Breast epithelium (tissue), 4 donors: Measurements from ENCODE around the gene SS18L1. TPM values are rescaled to one million over a fixed set of nuclear protein-coding genes. Genes with fewer than 3 reads are reported as not detected.

Source experiments
- DNase-seq, 2 donors: peaks; one replicate each; pipeline ENCODE4 v3.0.0-alpha.2; 2019; ENCODE audit warnings: low spot score in 2 of 2
- H3K27ac ChIP-seq, 2 donors: fragments of 200-600 bp; sonication (generic) in 1 of 2; one replicate each; pipeline ENCODE4 v1.5.1; 2016 to 2019; ENCODE audit warnings: mild to moderate bottlenecking in 1 of 2
- H3K27me3 ChIP-seq, 2 donors: fragments of 200-600 bp; sonication (generic) in 1 of 2; one replicate each; pipeline versions ENCODE4 v1.5.1 to v1.6.0; 2017 to 2019; ENCODE audit warnings: control low read depth in 1 of 2, mild to moderate bottlenecking in 1 of 2
- H3K36me3 ChIP-seq: fragments of 200-600 bp; one replicate; pipeline ENCODE4 v1.5.1; 2019
- H3K4me1 ChIP-seq, 2 donors: fragments of 200-600 bp; sonication (generic); one replicate each; pipeline ENCODE4 v1.5.1; 2016 to 2019; ENCODE audit warnings: control low read depth in 1 of 2
- H3K4me3 ChIP-seq, 3 donors: fragments of 200-600 bp; sonication (generic); 1 replicate in 2 of 3; 2 replicates in 1 of 3; pipeline ENCODE4 v1.5.1; 2016 to 2019; ENCODE audit warnings: mild to moderate bottlenecking in 3 of 3, moderate library complexity in 2 of 3
- H3K9me3 ChIP-seq, 2 donors: fragments of 200-600 bp; sonication (generic) in 1 of 2; one replicate each; pipeline ENCODE4 v1.5.1; 2016 to 2019; ENCODE audit warnings: control low read depth in 1 of 2
- POLR2A ChIP-seq: fragments of 450-650 bp; IDR thresholded peaks from one replicate; pipeline ENCODE4 v1.6.1; 2016; ENCODE audit warnings: antibody characterized with exemption, mild to moderate bottlenecking, moderate library complexity
- POLR2AphosphoS5 ChIP-seq, 3 donors: sonication (generic); formaldehyde crosslinking; IDR thresholded peaks; one replicate each; pipeline ENCODE4 v1.6.1; 2017; ENCODE audit warnings: antibody characterized with exemption in 3 of 3
- intact Hi-C: fragments of 100-400 bp; cut with DNase I; formaldehyde crosslinking; loops from one replicate; pipeline ENCODE4 v1.15.1; 2023; ENCODE audit warnings: low total_unique reads
- total RNA-seq, 3 donors: library from RNA; depleted of rRNA; stranded (reverse); fragments of >200 nt; gene quantifications; one replicate each; pipeline ENCODE4 v1.1.0, GENCODE V29; 2016
- TF ChIP-seq, protein P1 (sequence below), 3 donors: fragments of 450-650 bp; IDR thresholded peaks; one replicate each; pipeline ENCODE4 v1.5.1; 2016 to 2017; ENCODE audit warnings: antibody characterized with exemption in 3 of 3, mild to moderate bottlenecking in 3 of 3, moderate library complexity in 3 of 3

Gene SS18L1
- total RNA-seq, 3 donors from 2014 or later: 12.5 to 18.4 (median 14.4) TPM

- H3K9me3 ChIP-seq: no peaks in the 10 kb centered on the region
- H3K4me1 ChIP-seq: no peaks in the 10 kb centered on the region
- intact Hi-C loops: no loop called here
- H3K27me3 ChIP-seq: no peaks in the 10 kb centered on the region
- DNase-seq: no peak
- no peak overlapping the region for H3K27ac ChIP-seq
- TF ChIP-seq, protein P1, sequence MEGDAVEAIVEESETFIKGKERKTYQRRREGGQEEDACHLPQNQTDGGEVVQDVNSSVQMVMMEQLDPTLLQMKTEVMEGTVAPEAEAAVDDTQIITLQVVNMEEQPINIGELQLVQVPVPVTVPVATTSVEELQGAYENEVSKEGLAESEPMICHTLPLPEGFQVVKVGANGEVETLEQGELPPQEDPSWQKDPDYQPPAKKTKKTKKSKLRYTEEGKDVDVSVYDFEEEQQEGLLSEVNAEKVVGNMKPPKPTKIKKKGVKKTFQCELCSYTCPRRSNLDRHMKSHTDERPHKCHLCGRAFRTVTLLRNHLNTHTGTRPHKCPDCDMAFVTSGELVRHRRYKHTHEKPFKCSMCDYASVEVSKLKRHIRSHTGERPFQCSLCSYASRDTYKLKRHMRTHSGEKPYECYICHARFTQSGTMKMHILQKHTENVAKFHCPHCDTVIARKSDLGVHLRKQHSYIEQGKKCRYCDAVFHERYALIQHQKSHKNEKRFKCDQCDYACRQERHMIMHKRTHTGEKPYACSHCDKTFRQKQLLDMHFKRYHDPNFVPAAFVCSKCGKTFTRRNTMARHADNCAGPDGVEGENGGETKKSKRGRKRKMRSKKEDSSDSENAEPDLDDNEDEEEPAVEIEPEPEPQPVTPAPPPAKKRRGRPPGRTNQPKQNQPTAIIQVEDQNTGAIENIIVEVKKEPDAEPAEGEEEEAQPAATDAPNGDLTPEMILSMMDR (IDR thresholded peaks at IDR 0.05): no peak
- TF ChIP-seq POLR2A (no peak), POLR2AphosphoS5 (IDR thresholded peaks at IDR 0.05) (no peak)
- H3K36me3 ChIP-seq: no peaks in the 10 kb centered on the region
- no peak overlapping the region for H3K4me3 ChIP-seq
These were observed 32.1 kb downstream of the SS18L1 start for GRCh38 chr20:62175711-62176110.

DNA sequence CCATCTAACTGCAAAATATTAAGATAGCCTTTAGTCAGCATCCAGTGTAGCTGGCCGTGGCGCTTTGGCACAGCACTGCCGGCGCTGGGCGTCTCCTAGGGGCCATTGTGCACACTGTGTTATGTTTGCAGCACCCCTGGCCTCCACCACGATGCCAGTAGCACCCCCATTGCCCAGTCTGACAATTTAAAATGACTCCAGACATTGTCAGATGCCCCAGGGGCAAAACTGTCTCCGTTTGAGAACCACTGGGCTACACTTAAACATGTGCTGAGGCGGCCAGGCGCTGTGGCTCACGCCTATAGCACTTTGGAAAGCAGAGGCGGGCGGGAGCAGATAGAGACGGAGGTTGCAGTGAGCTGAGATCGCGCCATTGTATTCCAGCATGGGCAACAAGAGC lies 33.3 kb downstream of the SS18L1 start:
- Histone ChIP-seq H3K4me1 (no peaks in the 10 kb centered on the region), H3K36me3 (no peaks in the 10 kb centered on the region), H3K27ac (no peak overlapping the region), H3K9me3 (no peaks in the 10 kb centered on the region), H3K27me3 (no peaks in the 10 kb centered on the region), H3K4me3 (no peak overlapping the region)
- TF ChIP-seq, protein P1 (IDR thresholded peaks at IDR 0.05): no peak
- TF ChIP-seq POLR2AphosphoS5 (IDR thresholded peaks at IDR 0.05): no peak
- TF ChIP-seq POLR2A: no peak
- DNase-seq: no peak
- intact Hi-C loops: no loop called here

- H3K27ac ChIP-seq: no peak overlapping the region
- TF ChIP-seq POLR2AphosphoS5 (IDR thresholded peaks at IDR 0.05): no peak
- TF ChIP-seq POLR2A: no peak
- no peak for DNase-seq
- H3K4me1 ChIP-seq: no peaks in the 10 kb centered on the region
- H3K4me3 ChIP-seq: no peak overlapping the region
- H3K36me3 ChIP-seq: no peaks in the 10 kb centered on the region
- intact Hi-C loops: no loop called here
- H3K9me3 ChIP-seq: no peaks in the 10 kb centered on the region
- no peaks in the 10 kb centered on the region for H3K27me3 ChIP-seq
These were observed 33.7 kb downstream of the SS18L1 start for GRCh38 chr20:62177307-62177706.

DNA sequence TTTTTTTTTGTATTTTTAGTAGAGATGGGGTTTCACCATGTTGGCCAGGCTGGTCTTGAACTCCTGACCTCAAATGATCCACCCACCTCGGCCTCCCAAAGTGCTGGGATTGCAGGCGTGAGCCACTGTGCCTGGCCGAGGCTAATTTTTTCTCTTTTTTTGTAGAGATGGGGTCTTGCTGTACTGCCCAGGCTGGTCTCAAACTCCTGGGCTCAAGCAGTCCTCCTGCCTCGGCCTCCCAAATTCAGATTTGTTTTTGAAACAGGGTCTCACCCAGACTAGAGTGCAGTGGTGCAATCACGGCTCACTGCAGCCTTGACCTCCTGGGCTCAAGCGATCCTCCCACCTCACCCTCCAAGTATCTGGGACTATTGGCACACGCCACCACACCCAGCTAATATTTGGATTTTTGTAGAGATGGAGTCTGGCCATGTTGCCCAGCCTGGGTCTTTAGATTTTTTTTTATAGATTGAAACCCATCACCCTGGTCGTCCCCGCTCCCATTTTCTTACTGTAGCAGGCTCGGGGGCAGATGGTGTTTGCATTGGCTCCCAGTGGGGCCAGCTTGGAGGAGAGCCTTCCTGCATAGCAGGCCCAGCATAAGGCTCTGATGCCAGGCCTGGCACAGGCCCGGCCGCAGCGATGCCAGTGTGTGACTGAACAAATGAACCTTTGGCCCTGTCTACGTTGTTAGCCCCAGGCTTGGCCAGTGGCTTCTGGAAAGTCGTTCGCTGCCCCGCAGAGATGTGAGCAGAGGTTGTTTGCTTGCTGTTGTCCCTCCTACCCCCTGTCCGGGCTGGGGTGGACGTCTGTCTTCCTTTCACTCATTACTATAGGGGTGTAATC lies 35.0 kb downstream of the SS18L1 start:
- H3K36me3 ChIP-seq: no peaks in the 10 kb centered on the region
- no peak overlapping the region for H3K4me3 ChIP-seq
- H3K9me3 ChIP-seq: no peaks in the 10 kb centered on the region
- DNase-seq: no peak
- intact Hi-C loops: no loop called here
- H3K27me3 ChIP-seq: no peaks in the 10 kb centered on the region
- H3K4me1 ChIP-seq: peaks cover 0 to 2% of the 10 kb centered on the region in 2 donors
- TF ChIP-seq POLR2A (no peak), POLR2AphosphoS5 (IDR thresholded peaks at IDR 0.05) (no peak)
- TF ChIP-seq, protein P1 (IDR thresholded peaks at IDR 0.05): no peak
- H3K27ac ChIP-seq: no peak overlapping the region

DNA sequence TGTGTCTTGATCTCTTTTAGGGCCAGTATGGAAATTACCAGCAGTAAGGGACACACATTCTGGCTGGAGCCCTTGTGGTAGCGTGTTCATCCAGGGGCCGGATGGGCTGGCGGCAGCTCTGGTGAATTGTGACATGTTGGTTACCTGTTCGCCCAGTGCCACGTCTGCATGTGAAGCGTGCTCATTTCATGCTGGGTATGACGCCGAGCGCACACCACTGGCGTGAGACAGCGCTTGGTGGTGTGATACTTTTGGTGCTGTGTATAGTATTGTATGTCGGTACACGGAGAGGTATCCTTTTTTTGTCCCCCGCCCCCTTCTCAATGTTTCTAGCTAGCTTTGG lies 35.6 kb downstream of the SS18L1 start:
- no peaks in the 10 kb centered on the region for H3K27me3 ChIP-seq
- no peak overlapping the region for H3K4me3 ChIP-seq
- no peaks in the 10 kb centered on the region for H3K9me3 ChIP-seq
- TF ChIP-seq, protein P1 (IDR thresholded peaks at IDR 0.05): no peak
- TF ChIP-seq POLR2AphosphoS5 (IDR thresholded peaks at IDR 0.05) (no peak), POLR2A (no peak)
- intact Hi-C loops: no loop called here
- no peak for DNase-seq
- peaks cover 0 to 7% of the 10 kb centered on the region in 2 donors for H3K4me1 ChIP-seq
- H3K36me3 ChIP-seq: no peaks in the 10 kb centered on the region
- no peak overlapping the region for H3K27ac ChIP-seq
